ENCODE data around the gene MTMR2. TPM values are rescaled to one million over a fixed set of nuclear protein-coding genes. Genes with fewer than 3 reads are reported as not detected.

The MTMR2 gene
- total RNA-seq, 4 donors from 2014 or later, result 10.8 to 29.5 (median 21.5) TPM

DNA sequence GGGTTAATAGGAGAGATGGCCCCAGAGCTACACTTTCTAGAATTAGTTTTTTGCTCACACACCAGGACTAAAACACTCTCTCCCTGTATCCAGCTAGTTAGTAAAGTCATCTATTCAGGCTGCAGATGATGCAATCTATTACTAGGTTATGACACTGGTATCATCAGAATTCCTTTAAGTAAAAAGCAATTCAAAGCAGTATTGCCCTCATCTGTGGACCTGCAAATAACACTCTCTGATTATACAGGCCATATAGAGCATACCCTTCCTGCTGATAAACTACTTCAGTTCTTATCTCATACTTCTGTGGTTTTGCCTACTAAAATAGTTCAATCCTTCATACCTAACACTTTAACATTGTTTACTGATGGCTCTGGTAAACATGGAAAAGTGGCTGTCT is 13.5 kb upstream of the MTMR2 start:
- TF ChIP-seq, protein P1, sequence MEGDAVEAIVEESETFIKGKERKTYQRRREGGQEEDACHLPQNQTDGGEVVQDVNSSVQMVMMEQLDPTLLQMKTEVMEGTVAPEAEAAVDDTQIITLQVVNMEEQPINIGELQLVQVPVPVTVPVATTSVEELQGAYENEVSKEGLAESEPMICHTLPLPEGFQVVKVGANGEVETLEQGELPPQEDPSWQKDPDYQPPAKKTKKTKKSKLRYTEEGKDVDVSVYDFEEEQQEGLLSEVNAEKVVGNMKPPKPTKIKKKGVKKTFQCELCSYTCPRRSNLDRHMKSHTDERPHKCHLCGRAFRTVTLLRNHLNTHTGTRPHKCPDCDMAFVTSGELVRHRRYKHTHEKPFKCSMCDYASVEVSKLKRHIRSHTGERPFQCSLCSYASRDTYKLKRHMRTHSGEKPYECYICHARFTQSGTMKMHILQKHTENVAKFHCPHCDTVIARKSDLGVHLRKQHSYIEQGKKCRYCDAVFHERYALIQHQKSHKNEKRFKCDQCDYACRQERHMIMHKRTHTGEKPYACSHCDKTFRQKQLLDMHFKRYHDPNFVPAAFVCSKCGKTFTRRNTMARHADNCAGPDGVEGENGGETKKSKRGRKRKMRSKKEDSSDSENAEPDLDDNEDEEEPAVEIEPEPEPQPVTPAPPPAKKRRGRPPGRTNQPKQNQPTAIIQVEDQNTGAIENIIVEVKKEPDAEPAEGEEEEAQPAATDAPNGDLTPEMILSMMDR (IDR thresholded peaks at IDR 0.05), result no peak
- TF ChIP-seq POLR2A (IDR thresholded peaks at IDR 0.05), result no peak
- H3K27ac ChIP-seq, result no peak overlapping the region
- intact Hi-C loops (cut with DNase I), result no loop called here
- no peak overlapping the region for H3K4me3 ChIP-seq
- no peaks in the 10 kb centered on the region for H3K36me3 ChIP-seq
- no peaks in the 10 kb centered on the region for H3K4me1 ChIP-seq
- H3K27me3 ChIP-seq, result no peaks in the 10 kb centered on the region
- peaks cover 0 to 3% (median 0%) of the 10 kb centered on the region in 3 donors for H3K9me3 ChIP-seq
- no peak for DNase-seq

- no peaks in the 10 kb centered on the region for H3K4me1 ChIP-seq
- no peak overlapping the region for H3K4me3 ChIP-seq
- no peak overlapping the region for H3K27ac ChIP-seq
- TF ChIP-seq, protein P1 (IDR thresholded peaks at IDR 0.05), result no peak
- TF ChIP-seq POLR2A (IDR thresholded peaks at IDR 0.05), result no peak
- peaks cover 0 to 3% (median 2%) of the 10 kb centered on the region in 3 donors for H3K9me3 ChIP-seq
- no peaks in the 10 kb centered on the region for H3K27me3 ChIP-seq
- H3K36me3 ChIP-seq, result no peaks in the 10 kb centered on the region
- DNase-seq, result no peak
- WGBS, 2 donors, result 81 to 90% methylated on average over 4 to 5 of the region's 5 CpGs
- intact Hi-C loops (cut with DNase I), result no loop called here
Measured at GRCh38 chr11:95933594-95933993, 9.7 kb upstream of the MTMR2 start.

DNA sequence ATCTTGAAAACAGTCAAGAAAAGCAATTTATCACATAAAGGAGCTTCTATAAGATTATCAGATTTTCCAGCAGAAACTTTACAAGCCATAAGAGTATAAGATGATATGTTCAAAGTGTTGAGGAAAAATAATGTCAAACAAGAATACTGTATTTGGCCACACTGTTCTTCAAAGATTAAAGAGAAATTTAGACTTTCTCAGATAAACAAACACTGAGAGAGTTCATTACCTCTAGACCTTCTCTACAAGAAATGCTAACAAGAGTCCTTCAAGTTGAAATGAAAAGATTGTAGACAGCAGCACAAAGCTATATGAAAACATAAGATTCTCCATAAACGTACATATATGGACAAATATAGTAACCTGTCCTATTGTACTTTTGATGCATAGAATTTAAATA is 8.0 kb upstream of the MTMR2 start:
- TF ChIP-seq, protein P1 (IDR thresholded peaks at IDR 0.05), result no peak
- TF ChIP-seq POLR2A (IDR thresholded peaks at IDR 0.05), result no peak
- WGBS, 2 donors, result 61 to 72% methylated on average over 1 of the region's 1 CpG

DNA sequence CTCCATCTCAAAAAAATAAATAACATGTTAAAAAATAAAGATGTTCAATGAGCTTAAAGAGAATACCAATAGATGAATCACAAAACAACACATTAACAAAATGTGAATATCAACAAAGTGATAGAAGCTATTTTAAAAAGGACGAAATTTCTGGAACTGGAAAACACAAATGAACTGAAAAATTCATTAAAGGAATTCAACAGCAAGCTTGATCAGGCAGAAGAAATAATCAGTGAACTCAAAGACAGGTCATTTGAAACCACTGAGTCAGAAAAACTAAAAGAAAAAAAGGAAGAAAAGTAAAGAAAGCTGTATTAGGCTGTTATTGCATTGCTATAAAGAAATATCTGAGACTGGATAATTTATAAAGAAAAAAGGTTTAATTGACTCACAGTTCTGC is 7.0 kb upstream of the MTMR2 start:
- Histone ChIP-seq H3K27me3 (no peaks in the 10 kb centered on the region), H3K9me3 (peaks cover 0 to 2% (median 0%) of the 10 kb centered on the region in 3 donors), H3K27ac (no peak overlapping the region), H3K4me1 (no peaks in the 10 kb centered on the region), H3K4me3 (no peak overlapping the region), H3K36me3 (no peaks in the 10 kb centered on the region)
- DNase-seq, result no peak
- intact Hi-C loops (cut with DNase I), result no loop called here
- WGBS, 2 donors, result 38 to 59% methylated on average over 1 of the region's 1 CpG
- TF ChIP-seq, protein P1 (IDR thresholded peaks at IDR 0.05), result no peak
- no peak for TF ChIP-seq POLR2A (IDR thresholded peaks at IDR 0.05)

More for the DNA sequence above, 8.0 kb upstream of the MTMR2 start:
- intact Hi-C loops (cut with DNase I), result no loop called here
- Histone ChIP-seq H3K36me3 (no peaks in the 10 kb centered on the region), H3K27me3 (no peaks in the 10 kb centered on the region), H3K4me3 (no peak overlapping the region), H3K4me1 (no peaks in the 10 kb centered on the region), H3K27ac (no peak overlapping the region), H3K9me3 (peaks cover 0 to 2% (median 0%) of the 10 kb centered on the region in 3 donors)
- no peak for DNase-seq

- Histone ChIP-seq H3K4me3 (no peak overlapping the region), H3K27ac (no peak overlapping the region), H3K27me3 (no peaks in the 10 kb centered on the region), H3K4me1 (peaks cover 4 to 30% (median 10%) of the 10 kb centered on the region in 3 donors), H3K9me3 (peaks cover 0 to 2% (median 0%) of the 10 kb centered on the region in 3 donors), H3K36me3 (no peaks in the 10 kb centered on the region)
- WGBS, 2 donors, result 73 to 87% methylated on average over 1 of the region's 1 CpG
- intact Hi-C loops (cut with DNase I), result no loop called here
- TF ChIP-seq POLR2A (IDR thresholded peaks at IDR 0.05), result no peak
- TF ChIP-seq, protein P1 (IDR thresholded peaks at IDR 0.05), result no peak
- no peak for DNase-seq
Measured at GRCh38 chr11:95926726-95927125, 2.8 kb upstream of the MTMR2 start.
